ENCODE results near the gene GLI2. TPM values are rescaled to one million over a fixed set of nuclear protein-coding genes. Genes with fewer than 3 reads are reported as not detected.

GLI2 gene
- total and polyA plus RNA-seq, 2 of the 8 experiments (the other 6 are each of a cell fraction or from before 2014, with no cell fraction given): 18.4 to 46.9 TPM

DNA sequence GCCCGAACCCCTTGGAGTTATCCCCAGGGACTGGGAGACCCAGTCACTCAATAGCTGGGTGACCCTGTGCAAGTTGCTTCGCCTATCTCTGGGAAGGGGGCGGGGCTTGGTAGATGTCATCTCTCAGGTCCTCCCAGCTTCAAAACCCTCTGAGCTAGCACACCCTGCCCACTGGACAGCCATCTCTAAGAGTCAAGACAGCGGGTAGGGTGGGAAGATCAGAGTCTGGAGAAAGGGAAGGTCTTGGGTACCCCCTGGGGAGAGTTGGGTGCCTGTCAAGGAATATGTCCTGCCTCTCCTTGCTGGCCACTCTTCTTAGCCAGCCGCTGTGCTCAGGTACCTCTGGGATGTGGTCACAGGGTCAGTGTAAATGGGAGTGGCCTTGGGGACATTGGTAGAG is 8.0 kb downstream of the GLI2 start:
- CTCF ChIA-PET (ENCODE audit: partially characterized antibody): interaction anchor here (1.5 to 1.8 kb wide), 4 partner anchors 26 to 83 kb away, joined by 4 to 7 read pairs (median 5); no protein-coding TSS in a partner anchor
- H3K23me2 ChIP-seq (ENCODE audit: low read depth, low read length): peaks cover 13% of the 10 kb centered on the region
- DNase-seq (ENCODE audit: low read depth in 1 of 2, low spot score in 2 of 2): peak in 1 of 2 experiments; percentile 39
- H4K8ac ChIP-seq (ENCODE audit: extremely low read depth, insufficient read depth, low read length): no peak overlapping the region
- no peak overlapping the region for H2AFZ ChIP-seq (ENCODE audit: low read length)
- no peak overlapping the region for H3K14ac ChIP-seq (ENCODE audit: insufficient read length)
- no peak overlapping the region for H3K18ac ChIP-seq (ENCODE audit: extremely low read depth, low read length)
- H3K23ac ChIP-seq (ENCODE audit: insufficient read length): no peak overlapping the region
- FAIRE-seq: no peak
- no peak overlapping the region; a peak in 1 of 7 replicates for H3K9ac ChIP-seq (replicated peaks in 1 of 4; ENCODE audit: extremely low read depth in 1 of 4, low read depth in 3 of 4, low read length in 3 of 4)
- 96% methylated on average over 5 of the region's 5 CpGs; no CpG with 5 or more reads in 1 of the 2 experiments for WGBS, 2 experiments (ENCODE audit: extremely low coverage in 1 of 2, insufficient coverage in 1 of 2, insufficient read length in 1 of 2, insufficient replicate concordance in 2 of 2, low coverage in 1 of 2, low lambda C conversion rate in 2 of 2, missing lambda C conversion rate in 1 of 2)
- H3K36me3 ChIP-seq (ENCODE audit: control insufficient read depth in 2 of 4, insufficient read depth in 4 of 4, low read length in 3 of 4): no peaks in the 10 kb centered on the region
- H3K4ac ChIP-seq (replicated peaks; ENCODE audit: insufficient read length, low read depth, low read length): no peak overlapping the region
- peak overlapping the region in 1 of 2 experiments; percentile 99; a peak in 1 of 4 replicates for H3K4me2 ChIP-seq (ENCODE audit: insufficient read depth in 1 of 2, low read depth in 2 of 2, low read length in 2 of 2)
- no peak overlapping the region for H2BK20ac ChIP-seq (ENCODE audit: low read length)
- H3K27me3 ChIP-seq (replicated peaks in 1 of 4; ENCODE audit: control insufficient read depth in 3 of 4, extremely low read depth in 1 of 4, insufficient read depth in 3 of 4, low read length in 3 of 4): no peaks in the 10 kb centered on the region
- H4K20me1 ChIP-seq (replicated peaks in 1 of 2; ENCODE audit: control insufficient read depth in 1 of 2, insufficient read depth in 2 of 2, low read length in 2 of 2): peaks cover 8 to 33% of the 10 kb centered on the region in 2 experiments
- peaks cover 26% of the 10 kb centered on the region for H3K79me1 ChIP-seq (ENCODE audit: low read depth, low read length)
- no peaks in the 10 kb centered on the region for H3K9me3 ChIP-seq (ENCODE audit: insufficient read depth in 2 of 2, low read depth in 1 of 2, low read length in 1 of 2)
- no peak overlapping the region for H2BK5ac ChIP-seq (ENCODE audit: low read depth, low read length)
- H3K4me3 ChIP-seq (ENCODE audit: extremely low read depth in 1 of 4, insufficient read depth in 2 of 4, low read depth in 3 of 4, low read length in 4 of 4): no peak overlapping the region
- H4K5ac ChIP-seq (ENCODE audit: insufficient read length, low read depth, low read length): no peak overlapping the region
- no peak overlapping the region for H2BK120ac ChIP-seq (replicated peaks; ENCODE audit: low read depth, low read length)
- H2AK5ac ChIP-seq (ENCODE audit: low read depth, low read length): no peak overlapping the region
- H3K79me2 ChIP-seq (ENCODE audit: control insufficient read depth in 1 of 2, insufficient read depth in 2 of 2, low read length in 2 of 2): peaks cover 23 to 91% of the 10 kb centered on the region in 2 experiments
- H3K4me1 ChIP-seq (replicated peaks in 1 of 4; ENCODE audit: control insufficient read depth in 3 of 4, insufficient read depth in 4 of 4, low read length in 3 of 4): peaks cover 20 to 38% (median 34%) of the 10 kb centered on the region in 4 experiments
- no peak overlapping the region for H3K56ac ChIP-seq (replicated peaks; ENCODE audit: insufficient read length, low read depth, low read length)
- peak overlapping the region; percentile 35 for H2BK15ac ChIP-seq (ENCODE audit: low read length)
- POLR2A ChIA-PET (ENCODE audit: partially characterized antibody): interaction anchor here (1.0 to 1.3 kb wide), 2 partner anchors 12 to 34 kb away, joined by 3 read pairs; no protein-coding TSS in a partner anchor
- no peak overlapping the region for H2BK12ac ChIP-seq (ENCODE audit: low read depth, low read length)
- H4K91ac ChIP-seq (replicated peaks; ENCODE audit: insufficient read length, low read length): no peak overlapping the region
- H3K27ac ChIP-seq (ENCODE audit: low read depth, low read length): no peak overlapping the region
- TF ChIP-seq ASH2L (IDR thresholded peaks at IDR 0.05; ENCODE audit: low read length) (no peak), FOSL1 (IDR thresholded peaks at IDR 0.05; ENCODE audit: insufficient read depth, low read depth, low read length) (no peak), SIX5 (IDR thresholded peaks at IDR 0.05; ENCODE audit: low read depth, low read length) (no peak), SIRT6 (IDR thresholded peaks at IDR 0.05; ENCODE audit: low read length) (no peak), NANOG (IDR thresholded peaks at IDR 0.05; ENCODE audit: insufficient read depth, low read depth, low read length, poor library complexity, severe bottlenecking) (no peak), HDAC2 (IDR thresholded peaks at IDR 0.05; ENCODE audit: borderline replicate concordance in 1 of 2, low read depth in 2 of 2, low read length in 2 of 2) (no peak), HDAC6 (IDR thresholded peaks at IDR 0.05; ENCODE audit: low read depth, low read length) (no peak), BCL11A (IDR thresholded peaks at IDR 0.05; ENCODE audit: low read depth in 2 of 2, low read length in 2 of 2) (no peak), CHD1 (IDR thresholded peaks at IDR 0.05; ENCODE audit: low read depth, low read length) (no peak), CREB1 (IDR thresholded peaks at IDR 0.05) (no peak)
- TF ChIP-seq, protein P1, sequence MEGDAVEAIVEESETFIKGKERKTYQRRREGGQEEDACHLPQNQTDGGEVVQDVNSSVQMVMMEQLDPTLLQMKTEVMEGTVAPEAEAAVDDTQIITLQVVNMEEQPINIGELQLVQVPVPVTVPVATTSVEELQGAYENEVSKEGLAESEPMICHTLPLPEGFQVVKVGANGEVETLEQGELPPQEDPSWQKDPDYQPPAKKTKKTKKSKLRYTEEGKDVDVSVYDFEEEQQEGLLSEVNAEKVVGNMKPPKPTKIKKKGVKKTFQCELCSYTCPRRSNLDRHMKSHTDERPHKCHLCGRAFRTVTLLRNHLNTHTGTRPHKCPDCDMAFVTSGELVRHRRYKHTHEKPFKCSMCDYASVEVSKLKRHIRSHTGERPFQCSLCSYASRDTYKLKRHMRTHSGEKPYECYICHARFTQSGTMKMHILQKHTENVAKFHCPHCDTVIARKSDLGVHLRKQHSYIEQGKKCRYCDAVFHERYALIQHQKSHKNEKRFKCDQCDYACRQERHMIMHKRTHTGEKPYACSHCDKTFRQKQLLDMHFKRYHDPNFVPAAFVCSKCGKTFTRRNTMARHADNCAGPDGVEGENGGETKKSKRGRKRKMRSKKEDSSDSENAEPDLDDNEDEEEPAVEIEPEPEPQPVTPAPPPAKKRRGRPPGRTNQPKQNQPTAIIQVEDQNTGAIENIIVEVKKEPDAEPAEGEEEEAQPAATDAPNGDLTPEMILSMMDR (IDR thresholded peaks at IDR 0.05; ENCODE audit: control extremely low read depth in 1 of 3, insufficient read depth in 1 of 3, low read depth in 1 of 3, low read length in 3 of 3): no peak

Data from H1 (cell line).